Measurements from ENCODE around the gene NFXL1.

Gene NFXL1

DNA sequence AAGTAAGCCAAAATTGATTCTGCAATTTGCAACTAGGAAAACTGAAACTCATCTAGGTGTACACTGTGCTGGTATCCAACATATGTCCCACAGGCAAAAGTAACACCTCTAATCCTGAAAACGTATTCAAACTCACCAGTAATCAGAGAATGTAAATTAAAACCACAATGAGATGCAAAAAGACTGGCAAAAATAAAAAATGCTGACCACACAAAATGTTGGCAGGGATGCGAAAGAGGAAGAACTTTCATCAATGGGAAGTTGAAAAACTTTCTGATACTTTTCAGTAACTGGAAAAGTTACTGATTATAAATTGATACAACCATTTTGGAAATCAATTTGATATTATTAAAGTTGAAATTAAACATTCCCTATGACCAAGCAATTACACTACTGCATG, 56.4 kb downstream of the NFXL1 start:
- TF ChIP-seq, protein P1, sequence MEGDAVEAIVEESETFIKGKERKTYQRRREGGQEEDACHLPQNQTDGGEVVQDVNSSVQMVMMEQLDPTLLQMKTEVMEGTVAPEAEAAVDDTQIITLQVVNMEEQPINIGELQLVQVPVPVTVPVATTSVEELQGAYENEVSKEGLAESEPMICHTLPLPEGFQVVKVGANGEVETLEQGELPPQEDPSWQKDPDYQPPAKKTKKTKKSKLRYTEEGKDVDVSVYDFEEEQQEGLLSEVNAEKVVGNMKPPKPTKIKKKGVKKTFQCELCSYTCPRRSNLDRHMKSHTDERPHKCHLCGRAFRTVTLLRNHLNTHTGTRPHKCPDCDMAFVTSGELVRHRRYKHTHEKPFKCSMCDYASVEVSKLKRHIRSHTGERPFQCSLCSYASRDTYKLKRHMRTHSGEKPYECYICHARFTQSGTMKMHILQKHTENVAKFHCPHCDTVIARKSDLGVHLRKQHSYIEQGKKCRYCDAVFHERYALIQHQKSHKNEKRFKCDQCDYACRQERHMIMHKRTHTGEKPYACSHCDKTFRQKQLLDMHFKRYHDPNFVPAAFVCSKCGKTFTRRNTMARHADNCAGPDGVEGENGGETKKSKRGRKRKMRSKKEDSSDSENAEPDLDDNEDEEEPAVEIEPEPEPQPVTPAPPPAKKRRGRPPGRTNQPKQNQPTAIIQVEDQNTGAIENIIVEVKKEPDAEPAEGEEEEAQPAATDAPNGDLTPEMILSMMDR (IDR thresholded peaks at IDR 0.05; ENCODE audit: insufficient read depth, low read length, poor library complexity, severe bottlenecking) = no peak
- TF ChIP-seq EZH2phosphoT487 (conservative IDR thresholded peaks at IDR 0.05; ENCODE audit: low read length) = no peak
- Histone ChIP-seq H3K27me3 (ENCODE audit: low read length) (no peaks in the 10 kb centered on the region), H3K9me3 (ENCODE audit: insufficient read depth, low read length) (no peaks in the 10 kb centered on the region), H3K9me2 (replicated peaks; ENCODE audit: insufficient read depth, low read length) (no peaks in the 10 kb centered on the region), H3K27ac (ENCODE audit: low read depth, low read length) (no peak overlapping the region), H3K36me3 (ENCODE audit: low read length) (peaks cover 15% of the 10 kb centered on the region; the same call in 1 of the 2 replicates), H3K4me3 (ENCODE audit: insufficient read depth, low read length, poor library complexity, severe bottlenecking) (no peak overlapping the region), H2AFZ (ENCODE audit: low read depth, low read length, severe bottlenecking) (no peak overlapping the region), H3K4me2 (ENCODE audit: low read depth, low read length, poor library complexity, severe bottlenecking) (no peak overlapping the region), H3K79me2 (ENCODE audit: insufficient read depth, low read length) (no peaks in the 10 kb centered on the region), H3F3A (ENCODE audit: insufficient read depth) (no peaks in the 10 kb centered on the region), H4K20me1 (ENCODE audit: low read depth, low read length) (no peaks in the 10 kb centered on the region), H3K9ac (ENCODE audit: low read length) (no peak overlapping the region)

DNA sequence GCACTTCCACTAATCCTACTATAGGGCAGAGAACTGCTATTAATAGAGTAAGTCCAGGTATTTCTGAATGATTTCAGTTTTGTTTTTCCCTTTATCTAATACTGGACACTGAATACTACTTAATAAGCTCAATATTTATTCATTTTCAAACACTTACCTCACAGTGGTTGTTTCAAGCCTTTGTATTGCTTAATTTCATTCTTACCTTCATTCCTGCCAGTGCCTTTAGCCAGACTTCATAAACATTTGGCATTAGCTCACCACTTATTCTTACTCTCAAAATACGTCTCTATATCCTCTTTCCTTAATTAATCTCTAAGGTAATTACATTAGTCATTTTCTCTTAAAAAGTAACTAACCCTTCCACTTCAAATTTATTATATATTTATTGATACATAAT, 57.7 kb downstream of the NFXL1 start:
- TF ChIP-seq EZH2phosphoT487 (conservative IDR thresholded peaks at IDR 0.05; ENCODE audit: low read length) = no peak
- TF ChIP-seq, protein P1 (IDR thresholded peaks at IDR 0.05; ENCODE audit: insufficient read depth, low read length, poor library complexity, severe bottlenecking) = no peak
- Histone ChIP-seq H3K4me2 (ENCODE audit: low read depth, low read length, poor library complexity, severe bottlenecking) (no peak overlapping the region), H2AFZ (ENCODE audit: low read depth, low read length, severe bottlenecking) (no peak overlapping the region), H3K4me3 (ENCODE audit: insufficient read depth, low read length, poor library complexity, severe bottlenecking) (no peak overlapping the region), H3K27me3 (ENCODE audit: low read length) (no peaks in the 10 kb centered on the region), H3K9me2 (replicated peaks; ENCODE audit: insufficient read depth, low read length) (no peaks in the 10 kb centered on the region), H3K9ac (ENCODE audit: low read length) (no peak overlapping the region), H3K79me2 (ENCODE audit: insufficient read depth, low read length) (no peaks in the 10 kb centered on the region), H3F3A (ENCODE audit: insufficient read depth) (no peaks in the 10 kb centered on the region), H3K9me3 (ENCODE audit: insufficient read depth, low read length) (no peaks in the 10 kb centered on the region), H4K20me1 (ENCODE audit: low read depth, low read length) (no peaks in the 10 kb centered on the region), H3K36me3 (ENCODE audit: low read length) (peaks cover 16% of the 10 kb centered on the region; the same call in 1 of the 2 replicates), H3K27ac (ENCODE audit: low read depth, low read length) (no peak overlapping the region)

DNA sequence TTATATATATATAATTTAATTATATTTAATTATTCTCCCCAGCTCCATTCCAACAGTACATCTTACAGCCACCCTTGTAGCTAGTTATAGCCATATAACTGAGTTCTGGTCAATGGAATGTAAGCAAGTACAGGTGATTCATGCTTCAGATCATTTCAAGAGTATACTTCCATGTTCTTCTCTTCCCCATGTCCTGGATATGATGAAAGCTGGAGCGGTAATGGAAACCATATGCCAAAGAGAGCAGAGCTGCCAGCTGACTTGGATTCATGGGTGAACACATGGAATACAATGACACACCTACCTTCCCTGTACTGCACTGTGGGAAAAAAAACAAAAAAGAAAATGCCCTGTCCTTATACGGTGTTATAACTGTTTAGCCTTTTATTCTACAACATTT, 59.0 kb downstream of the NFXL1 start:
- TF ChIP-seq, protein P1 (IDR thresholded peaks at IDR 0.05; ENCODE audit: insufficient read depth, low read length, poor library complexity, severe bottlenecking) = no peak
- TF ChIP-seq EZH2phosphoT487 (conservative IDR thresholded peaks at IDR 0.05; ENCODE audit: low read length) = no peak
- Histone ChIP-seq H3K27me3 (ENCODE audit: low read length) (no peaks in the 10 kb centered on the region), H3K27ac (ENCODE audit: low read depth, low read length) (no peak overlapping the region), H3K79me2 (ENCODE audit: insufficient read depth, low read length) (no peaks in the 10 kb centered on the region), H3K9ac (ENCODE audit: low read length) (no peak overlapping the region), H4K20me1 (ENCODE audit: low read depth, low read length) (no peaks in the 10 kb centered on the region), H3K9me3 (ENCODE audit: insufficient read depth, low read length) (no peaks in the 10 kb centered on the region), H3K4me2 (ENCODE audit: low read depth, low read length, poor library complexity, severe bottlenecking) (no peak overlapping the region), H3K4me3 (ENCODE audit: insufficient read depth, low read length, poor library complexity, severe bottlenecking) (no peak overlapping the region), H3K9me2 (replicated peaks; ENCODE audit: insufficient read depth, low read length) (no peaks in the 10 kb centered on the region), H3K36me3 (ENCODE audit: low read length) (peaks cover 19% of the 10 kb centered on the region; the same call in 1 of the 2 replicates), H3F3A (ENCODE audit: insufficient read depth) (no peaks in the 10 kb centered on the region), H2AFZ (ENCODE audit: low read depth, low read length, severe bottlenecking) (no peak overlapping the region)

All from SU-DHL-6 (cell line).